Cardiac muscle cell (in vitro differentiated cells and primary cell): ENCODE data around the gene SLC9A9. TPM values are rescaled to one million over a fixed set of nuclear protein-coding genes. Genes with fewer than 3 reads are reported as not detected.

Experiments used
- DNase-seq, 2 donors: peaks; one replicate each; pipeline versions ENCODE4 v3.0.0 to v3.0.0-alpha.2; 2010 to 2017; ENCODE audit warnings: low read depth in 1 of 2, low spot score in 1 of 2
- H3K27ac ChIP-seq: fragments of 200-600 bp; sonication (generic); 2 replicates; pipeline ENCODE4 v1.5.1; 2016
- H3K27me3 ChIP-seq: fragments of 200-600 bp; sonication (generic); 2 replicates; pipeline ENCODE4 v1.6.0; 2016; ENCODE audit warnings: control low read depth
- H3K36me3 ChIP-seq: fragments of 200-600 bp; sonication (generic); 2 replicates; pipeline ENCODE4 v1.5.1; 2016; ENCODE audit warnings: control low read depth
- H3K4me1 ChIP-seq: fragments of 200-600 bp; sonication (generic); 2 replicates; pipeline ENCODE4 v1.8.1; 2017; ENCODE audit warnings: low read depth, mild to moderate bottlenecking, mixed run types
- H3K4me3 ChIP-seq: fragments of 200-600 bp; sonication (generic); 2 replicates; pipeline ENCODE4 v1.5.1; 2016; ENCODE audit warnings: mild to moderate bottlenecking
- H3K9me3 ChIP-seq: fragments of 200-600 bp; sonication (generic); 2 replicates; pipeline ENCODE4 v1.5.1; 2017; ENCODE audit warnings: low read depth, mild to moderate bottlenecking, control low read depth
- CTCF ChIP-seq: IDR thresholded peaks from 2 replicates; pipeline ENCODE4 v1.5.1; 2012; ENCODE audit warnings: low read depth, mild to moderate bottlenecking, low read length
- polyA plus RNA-seq: library from polyadenylated mRNA; unstranded; fragments of >200 nt; fragmentation: Nextera tagmentation; extraction: Ambion mirVana; gene quantifications from 2 replicates; pipeline ENCODE4 v1.2.1, GENCODE V29; 2016
- total RNA-seq: library from RNA; depleted of rRNA; stranded (reverse); fragments of >200 nt; gene quantifications from 2 replicates; pipeline ENCODE4 v1.2.3, GENCODE V29; 2016

SLC9A9 gene
- total and polyA plus RNA-seq, 2 experiments from 2014 or later, result 0.73 to 1.5 TPM

- DNase-seq, result no peak
- Histone ChIP-seq H3K4me3 (no peak overlapping the region), H3K4me1 (no peaks in the 10 kb centered on the region), H3K9me3 (no peaks in the 10 kb centered on the region), H3K36me3 (no peaks in the 10 kb centered on the region), H3K27ac (no peak overlapping the region), H3K27me3 (no peaks in the 10 kb centered on the region)
- TF ChIP-seq CTCF, result no peak
Observed at GRCh38 chr3:143471705-143472104, 376.6 kb downstream of the SLC9A9 start.

- Histone ChIP-seq H3K9me3 (no peaks in the 10 kb centered on the region), H3K4me3 (no peak overlapping the region), H3K4me1 (no peaks in the 10 kb centered on the region), H3K36me3 (no peaks in the 10 kb centered on the region), H3K27me3 (no peaks in the 10 kb centered on the region), H3K27ac (no peak overlapping the region)
- TF ChIP-seq CTCF, result no peak
- no peak for DNase-seq
Observed at GRCh38 chr3:143469159-143469558, 379.1 kb downstream of the SLC9A9 start.

GRCh38 chr3:143465666-143466065 is 382.6 kb downstream of the SLC9A9 start:
- no peak for DNase-seq
- Histone ChIP-seq H3K4me3 (no peak overlapping the region), H3K4me1 (no peaks in the 10 kb centered on the region), H3K27me3 (no peaks in the 10 kb centered on the region), H3K36me3 (no peaks in the 10 kb centered on the region), H3K27ac (no peak overlapping the region), H3K9me3 (no peaks in the 10 kb centered on the region)
- TF ChIP-seq CTCF, result no peak

GRCh38 chr3:143464850-143465249 is 383.4 kb downstream of the SLC9A9 start:
- DNase-seq, result no peak
- H3K4me1 ChIP-seq, result no peaks in the 10 kb centered on the region
- TF ChIP-seq CTCF, result no peak
- H3K4me3 ChIP-seq, result no peak overlapping the region
- no peaks in the 10 kb centered on the region for H3K27me3 ChIP-seq
- no peak overlapping the region for H3K27ac ChIP-seq
- H3K36me3 ChIP-seq, result no peaks in the 10 kb centered on the region
- no peaks in the 10 kb centered on the region for H3K9me3 ChIP-seq

- Histone ChIP-seq H3K4me1 (no peaks in the 10 kb centered on the region), H3K27ac (no peak overlapping the region), H3K36me3 (no peaks in the 10 kb centered on the region), H3K4me3 (no peak overlapping the region), H3K9me3 (no peaks in the 10 kb centered on the region), H3K27me3 (no peaks in the 10 kb centered on the region)
- no peak for DNase-seq
- TF ChIP-seq CTCF, result no peak
Observed at GRCh38 chr3:143455480-143455879, 392.8 kb downstream of the SLC9A9 start.

GRCh38 chr3:143450632-143451031 is 397.6 kb downstream of the SLC9A9 start:
- TF ChIP-seq CTCF, result no peak
- Histone ChIP-seq H3K9me3 (no peaks in the 10 kb centered on the region), H3K27me3 (no peaks in the 10 kb centered on the region), H3K27ac (no peak overlapping the region), H3K4me1 (no peaks in the 10 kb centered on the region), H3K36me3 (no peaks in the 10 kb centered on the region), H3K4me3 (no peak overlapping the region)
- no peak for DNase-seq
